ENCODE results near the gene MED15. TPM values are rescaled to one million over a fixed set of nuclear protein-coding genes. Genes with fewer than 3 reads are reported as not detected.
"Not testable (repeated sequence)": the region's sequence is repeated elsewhere in the genome, so short reads cannot be mapped to it uniquely, and the experiment has no call there.

MED15 gene
- total and polyA plus RNA-seq, 10 of the 15 experiments (the other 5 are each of a cell fraction or from before 2014, with no cell fraction given) = 1.4 to 75.2 (median 26.9) TPM

- TF ChIP-seq ESRRA (IDR thresholded peaks at IDR 0.05; ENCODE audit: low read length) = no peak
- no peak for TF ChIP-seq SPI1 (IDR thresholded peaks at IDR 0.05; ENCODE audit: borderline replicate concordance, insufficient read depth, low read depth, low read length)
- no peak for TF ChIP-seq FOXM1 (IDR thresholded peaks at IDR 0.05; ENCODE audit: low read depth, low read length)
- TF ChIP-seq CHD4 (IDR thresholded peaks at IDR 0.05) = no peak
- TF ChIP-seq SMAD1 (IDR thresholded peaks at IDR 0.05; ENCODE audit: low read depth, partially characterized antibody) = no peak
- no peak for TF ChIP-seq MYB (IDR thresholded peaks at IDR 0.05; ENCODE audit: borderline replicate concordance, low read depth, low read length)
- no peak for TF ChIP-seq KAT2A (conservative IDR thresholded peaks at IDR 0.05; ENCODE audit: control insufficient read depth, low read depth, low read length)
These were observed 30.6 kb downstream of the MED15 start (continued) for GRCh38 chr22:20537983-20538382.

GRCh38 chr22:20538875-20539274 is 31.5 kb downstream of the MED15 start:
- ChIA-PET CTCF (interaction anchor here (1.6 kb wide), 1 partner anchor 25 kb away, joined by 3 read pairs; no protein-coding TSS in a partner anchor), RAD21 (ENCODE audit: unreplicated experiment) (interaction anchor here (0.6 kb wide), 1 partner anchor 32 kb away, joined by 4 read pairs; no protein-coding TSS in a partner anchor)
- H3K4me1 ChIP-seq (ENCODE audit: control insufficient read depth, insufficient read depth, low read length); in situ Hi-C loops (cut with MboI); FAIRE-seq; H3K4me2 ChIP-seq (ENCODE audit: control insufficient read depth, insufficient read depth); H2AFZ ChIP-seq (ENCODE audit: control insufficient read depth, low read depth, low read length); H3K4me3 ChIP-seq; H3K27ac ChIP-seq (ENCODE audit: control insufficient read depth, insufficient read depth); DNase-seq (ENCODE audit: low read depth, low spot score); H3K79me2 ChIP-seq (ENCODE audit: control insufficient read depth, insufficient read depth, low read length); H3K9ac ChIP-seq (ENCODE audit: control insufficient read depth, insufficient read depth, low read length); intact Hi-C loops (cut with micrococcal nuclease; ENCODE audit: unreplicated experiment); H3K27me3 ChIP-seq (replicated peaks in 1 of 2; ENCODE audit: control insufficient read depth in 2 of 2, insufficient read depth in 2 of 2, low read length in 1 of 2); SMC1A ChIA-PET (ENCODE audit: uncharacterized antibody, unreplicated experiment); H4K20me1 ChIP-seq (ENCODE audit: control insufficient read depth, insufficient read depth); H3K9me3 ChIP-seq (replicated peaks; ENCODE audit: control insufficient read depth, insufficient read depth, low read length); BruUV-seq (replicated peaks); ATAC-seq; POLR2A ChIA-PET: not testable (repeated sequence)
- peaks cover 19 to 33% of the 10 kb centered on the region in 2 experiments; a peak in 3 of 4 replicates for H3K36me3 ChIP-seq (ENCODE audit: control insufficient read depth in 2 of 2, insufficient read depth in 2 of 2, low read length in 1 of 2)
- WGBS (ENCODE audit: insufficient coverage, insufficient replicate concordance, low lambda C conversion rate, missing lambda C conversion rate) = 97% methylated on average over 8 of the region's 8 CpGs

All from GM12878 (cell line).